CD4-positive, alpha-beta T cell (primary cell): Measurements from ENCODE around the gene CTF1. TPM values are rescaled to one million over a fixed set of nuclear protein-coding genes. Genes with fewer than 3 reads are reported as not detected.

ENCODE experiments used
- ATAC-seq: fragments of 200-7000 bp; cut with Tn5 transposase; one replicate; pipeline ENCODE4 v1.10.0; 2022; ENCODE audit warnings: mild to moderate bottlenecking; ENCODE audit not compliant: poor library complexity
- CTCF ChIA-PET: fragments of 350-600 bp; sonication (Branson Sonifier 250); formaldehyde crosslinking; loops from one replicate; lab custom pipeline; 2021; ENCODE audit warnings: antibody characterized with exemption, inconsistent platforms; lab: Charles Lee
- POLR2A ChIA-PET: fragments of 350-600 bp; sonication (Branson Sonifier 250); formaldehyde crosslinking; loops from one replicate; lab custom pipeline; 2021; ENCODE audit warnings: antibody characterized with exemption, inconsistent platforms; lab: Charles Lee
- DNase-seq, 14 experiments: peaks; one replicate each; pipeline ENCODE4 v3.0.0-alpha.2; 2013 to 2020; ENCODE audit warnings: mixed read lengths in 2 of 14
- H3K27ac ChIP-seq, 2 donors: one replicate each; pipeline versions ENCODE4 v1.5.1 to v1.7.0; 2013; ENCODE audit warnings: low read length in 2 of 2, low read depth in 1 of 2, mild to moderate bottlenecking in 1 of 2
- H3K27me3 ChIP-seq, 2 experiments: 1 replicate in 1 of 2; 2 replicates in 1 of 2; pipeline versions ENCODE4 v1.6.1 to v1.7.0; 2013; ENCODE audit warnings: low read length in 2 of 2, control low read depth in 1 of 2, mild to moderate bottlenecking in 1 of 2, moderate library complexity in 1 of 2; ENCODE audit not compliant: insufficient read depth in 2 of 2, control insufficient read depth in 1 of 2
- H3K36me3 ChIP-seq: one replicate; pipeline ENCODE4 v1.6.1; 2013; ENCODE audit warnings: low read length, control low read depth; ENCODE audit not compliant: insufficient read depth
- H3K4me1 ChIP-seq: one replicate; pipeline ENCODE4 v1.6.1; 2013; ENCODE audit warnings: low read length, control low read depth; ENCODE audit not compliant: insufficient read depth
- H3K4me3 ChIP-seq: one replicate; pipeline ENCODE4 v1.5.1; 2013; ENCODE audit warnings: mild to moderate bottlenecking, low read length, moderate library complexity
- H3K9me3 ChIP-seq, 2 experiments: 1 replicate in 1 of 2; 2 replicates in 1 of 2; pipeline versions ENCODE4 v1.6.1 to v1.7.0; 2013; ENCODE audit warnings: low read length in 2 of 2, mild to moderate bottlenecking in 2 of 2, control low read depth in 1 of 2, moderate library complexity in 1 of 2; ENCODE audit not compliant: control insufficient read depth in 1 of 2, insufficient read depth in 1 of 2
- H3K27ac Mint-ChIP-seq: one replicate; pipeline ENCODE4 v1.8.0; 2020; ENCODE audit warnings: mixed read lengths
- H3K27me3 Mint-ChIP-seq: one replicate; pipeline ENCODE4 v1.8.0; 2021; ENCODE audit warnings: mixed read lengths
- H3K36me3 Mint-ChIP-seq: one replicate; pipeline ENCODE4 v1.8.0; 2021; ENCODE audit warnings: low read depth, mixed read lengths
- H3K4me1 Mint-ChIP-seq: one replicate; pipeline ENCODE4 v1.8.0; 2021; ENCODE audit warnings: low read depth, mixed read lengths
- H3K4me3 Mint-ChIP-seq: one replicate; pipeline ENCODE4 v1.8.0; 2020; ENCODE audit warnings: mild to moderate bottlenecking, mixed read lengths
- H3K9me3 Mint-ChIP-seq: one replicate; pipeline ENCODE4 v1.8.0; 2020; ENCODE audit warnings: mixed read lengths
- intact Hi-C, 2 experiments: fragments of 100-400 bp; cut with DNase I in 1 of 2; cut with micrococcal nuclease in 1 of 2; formaldehyde crosslinking; loops; one replicate each; pipeline versions ENCODE4 v1.15.1 to v1.9.0; 2023 to 2025; cut with DNase I, micrococcal nuclease
- total RNA-seq, 174 experiments: library from RNA in 2 of 174; stranded (reverse) in 2 of 174; gene quantifications; one replicate each; pipeline ENCODE4 v1.2.3 and lab custom pipeline; 2021 to 2026
- TF ChIP-seq, protein P1 (sequence below): fragments of 200-600 bp; IDR thresholded peaks from one replicate; pipeline ENCODE4 v1.8.0; 2022; ENCODE audit warnings: antibody characterized with exemption, mild to moderate bottlenecking

The CTF1 gene
- total RNA-seq, 2 experiments from 2014 or later: 0.20 TPM; not detected in 1

DNA sequence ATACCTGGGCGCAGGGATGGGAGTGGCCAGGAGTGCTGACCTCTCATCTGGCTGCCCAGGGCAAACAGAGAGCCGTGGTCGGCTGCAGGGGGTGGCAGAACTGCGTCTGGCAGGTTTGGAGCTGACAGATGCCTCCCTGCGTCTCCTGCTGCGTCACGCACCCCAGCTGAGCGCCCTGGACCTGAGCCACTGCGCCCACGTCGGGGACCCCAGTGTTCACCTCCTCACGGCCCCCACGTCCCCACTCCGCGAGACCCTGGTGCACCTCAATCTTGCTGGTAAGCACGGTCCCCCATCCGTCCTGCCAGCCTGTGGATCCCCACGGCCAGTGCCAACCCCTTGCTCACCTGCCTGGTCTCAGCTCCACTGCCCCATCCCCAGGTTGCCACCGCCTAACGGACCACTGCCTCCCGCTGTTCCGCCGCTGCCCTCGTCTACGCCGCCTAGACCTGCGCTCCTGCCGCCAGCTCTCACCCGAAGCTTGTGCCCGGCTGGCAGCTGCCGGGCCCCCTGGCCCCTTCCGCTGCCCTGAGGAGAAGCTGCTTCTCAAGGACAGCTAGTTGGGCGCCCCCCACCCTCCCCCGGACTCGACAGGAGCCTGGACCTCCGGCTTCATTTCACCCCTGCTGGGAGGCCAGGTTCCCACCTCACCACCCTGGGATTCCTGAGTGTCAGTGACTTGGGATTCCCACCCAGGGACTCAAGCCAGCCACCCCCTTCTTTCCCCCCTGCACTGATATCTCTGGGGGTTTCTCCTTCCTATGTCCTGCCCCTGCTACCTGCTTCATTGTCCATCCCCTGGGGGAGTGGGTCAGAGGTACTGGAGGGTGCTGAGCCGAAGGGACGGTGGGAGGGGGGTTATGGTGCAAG, 50.5 kb downstream of the CTF1 start:
- Histone ChIP-seq H3K9me3 (no peaks in the 10 kb centered on the region), H3K4me1 (peaks cover 29% of the 10 kb centered on the region), H3K27me3 (no peaks in the 10 kb centered on the region), H3K4me3 (no peak overlapping the region), H3K27ac (no peak overlapping the region), H3K36me3 (peaks cover 7% of the 10 kb centered on the region)
- H3K27ac Mint-ChIP-seq: peak overlapping the region; percentile 0
- peak overlapping the region; percentile 69 for H3K4me3 Mint-ChIP-seq
- peaks cover 17% of the 10 kb centered on the region for H3K4me1 Mint-ChIP-seq
- peaks cover 10% of the 10 kb centered on the region for H3K36me3 Mint-ChIP-seq
- DNase-seq (no peak), ATAC-seq (no peak)
- intact Hi-C loops: no loop called here
- TF ChIP-seq, protein P1, sequence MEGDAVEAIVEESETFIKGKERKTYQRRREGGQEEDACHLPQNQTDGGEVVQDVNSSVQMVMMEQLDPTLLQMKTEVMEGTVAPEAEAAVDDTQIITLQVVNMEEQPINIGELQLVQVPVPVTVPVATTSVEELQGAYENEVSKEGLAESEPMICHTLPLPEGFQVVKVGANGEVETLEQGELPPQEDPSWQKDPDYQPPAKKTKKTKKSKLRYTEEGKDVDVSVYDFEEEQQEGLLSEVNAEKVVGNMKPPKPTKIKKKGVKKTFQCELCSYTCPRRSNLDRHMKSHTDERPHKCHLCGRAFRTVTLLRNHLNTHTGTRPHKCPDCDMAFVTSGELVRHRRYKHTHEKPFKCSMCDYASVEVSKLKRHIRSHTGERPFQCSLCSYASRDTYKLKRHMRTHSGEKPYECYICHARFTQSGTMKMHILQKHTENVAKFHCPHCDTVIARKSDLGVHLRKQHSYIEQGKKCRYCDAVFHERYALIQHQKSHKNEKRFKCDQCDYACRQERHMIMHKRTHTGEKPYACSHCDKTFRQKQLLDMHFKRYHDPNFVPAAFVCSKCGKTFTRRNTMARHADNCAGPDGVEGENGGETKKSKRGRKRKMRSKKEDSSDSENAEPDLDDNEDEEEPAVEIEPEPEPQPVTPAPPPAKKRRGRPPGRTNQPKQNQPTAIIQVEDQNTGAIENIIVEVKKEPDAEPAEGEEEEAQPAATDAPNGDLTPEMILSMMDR: no peak
- ChIA-PET CTCF (interaction anchor here (1.5 kb wide), 1 partner anchor 102 kb away, joined by 3 read pairs; no protein-coding TSS in a partner anchor), POLR2A (no interaction called here)
- no peaks in the 10 kb centered on the region for H3K9me3 Mint-ChIP-seq
- no peaks in the 10 kb centered on the region for H3K27me3 Mint-ChIP-seq

DNA sequence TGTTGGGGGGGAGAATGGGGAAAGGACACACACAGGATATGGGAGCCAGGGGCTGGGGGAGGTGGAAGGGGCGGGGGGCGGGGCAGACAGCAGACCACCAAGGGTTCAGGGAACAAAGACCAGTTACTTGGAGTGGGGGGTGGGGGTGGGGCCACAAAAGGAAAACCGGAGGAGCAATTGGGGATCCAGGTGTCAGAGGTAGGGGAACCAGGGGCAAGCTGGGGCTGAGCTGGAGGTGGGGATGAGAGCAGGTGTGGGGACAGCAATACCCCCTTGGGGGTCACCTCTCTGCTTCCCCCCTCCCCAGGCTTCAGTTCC, 51.1 kb downstream of the CTF1 start:
- H3K4me1 Mint-ChIP-seq: peaks cover 14% of the 10 kb centered on the region
- H3K27me3 Mint-ChIP-seq: no peaks in the 10 kb centered on the region
- ChIA-PET CTCF (no interaction called here), POLR2A (no interaction called here)
- H3K36me3 Mint-ChIP-seq: peaks cover 10% of the 10 kb centered on the region
- intact Hi-C loops: no loop called here
- DNase-seq (no peak), ATAC-seq (no peak)
- no peaks in the 10 kb centered on the region for H3K27me3 ChIP-seq
- peaks cover 7% of the 10 kb centered on the region for H3K36me3 ChIP-seq
- H3K4me1 ChIP-seq: peaks cover 23% of the 10 kb centered on the region
- no peaks in the 10 kb centered on the region for H3K9me3 ChIP-seq
- no peak overlapping the region for H3K27ac Mint-ChIP-seq
- H3K27ac ChIP-seq: no peak overlapping the region
- H3K4me3 ChIP-seq: no peak overlapping the region
- no peak overlapping the region for H3K4me3 Mint-ChIP-seq
- TF ChIP-seq, protein P1: no peak
- H3K9me3 Mint-ChIP-seq: no peaks in the 10 kb centered on the region

DNA sequence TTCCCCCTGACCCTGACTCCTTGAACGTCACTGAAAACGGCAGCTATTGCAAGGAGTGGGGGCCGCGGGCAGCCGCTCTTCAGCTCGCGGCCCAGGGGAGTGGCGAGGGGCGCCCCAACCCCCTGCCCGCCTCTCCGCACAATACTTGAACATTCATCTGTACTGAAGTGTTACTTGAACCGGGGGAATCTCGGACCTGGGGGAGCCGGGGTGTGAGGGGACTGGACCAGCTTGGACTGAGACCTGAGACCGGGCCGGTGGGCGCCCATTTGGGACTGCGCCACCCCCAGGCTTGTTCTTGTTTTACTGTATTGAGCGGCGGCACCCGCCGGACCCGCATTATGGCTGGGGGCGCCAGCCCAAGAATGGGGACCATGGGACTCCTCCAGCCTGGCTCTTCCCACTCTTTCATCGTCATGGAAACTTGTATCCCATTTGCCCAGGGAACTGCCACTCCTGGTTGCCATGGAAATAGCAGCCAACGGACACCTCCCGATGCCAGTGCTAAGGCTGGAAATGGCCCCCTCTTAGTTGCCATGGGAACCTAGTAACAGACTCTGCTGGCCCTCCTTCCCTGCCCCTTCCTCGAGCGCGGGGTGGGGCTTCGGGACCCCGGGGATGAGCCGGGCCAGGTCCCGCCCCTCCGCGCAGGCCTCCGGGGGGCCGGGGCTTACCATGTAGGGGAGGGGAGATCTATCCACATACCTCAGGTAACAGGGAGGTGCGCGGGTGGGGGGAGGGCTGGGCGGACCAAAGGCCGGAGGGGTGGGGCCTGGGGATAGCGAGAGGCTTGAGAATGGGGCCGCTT, 51.6 kb downstream of the CTF1 start:
- intact Hi-C loops: no loop called here
- Mint-ChIP-seq H3K27me3 (no peaks in the 10 kb centered on the region), H3K27ac (no peak overlapping the region), H3K4me1 (peaks cover 14% of the 10 kb centered on the region), H3K4me3 (peak overlapping the region; percentile 38), H3K36me3 (peaks cover 10% of the 10 kb centered on the region), H3K9me3 (no peaks in the 10 kb centered on the region)
- TF ChIP-seq, protein P1: no peak
- Histone ChIP-seq H3K27me3 (no peaks in the 10 kb centered on the region), H3K27ac (no peak overlapping the region), H3K4me3 (peak overlapping the region; percentile 70), H3K4me1 (peaks cover 22% of the 10 kb centered on the region), H3K9me3 (no peaks in the 10 kb centered on the region), H3K36me3 (peaks cover 7% of the 10 kb centered on the region)
- CTCF ChIA-PET: no interaction called here
- POLR2A ChIA-PET: interaction anchor here (1.5 kb wide), 1 partner anchor 9 kb away, joined by 5 read pairs; the partner anchor contains the start of gene SETD1A
- ATAC-seq: peak; percentile 9
- peak in 3 of 14 experiments; percentile 23 to 52 (median 40) for DNase-seq
